CD4-positive, alpha-beta memory T cell (primary cell): Measurements from ENCODE around the gene FIG4. TPM values are rescaled to one million over a fixed set of nuclear protein-coding genes. Genes with fewer than 3 reads are reported as not detected.

Experiments used
- CTCF ChIA-PET: fragments of 350-600 bp; sonication (Branson Sonifier 250); formaldehyde crosslinking; loops from one replicate; lab custom pipeline; 2021; ENCODE audit warnings: inconsistent platforms; ENCODE audit not compliant: partially characterized antibody; lab: Charles Lee
- POLR2A ChIA-PET: fragments of 350-600 bp; sonication (Branson Sonifier 250); formaldehyde crosslinking; loops from one replicate; lab custom pipeline; 2021; ENCODE audit not compliant: partially characterized antibody; lab: Charles Lee
- DNase-seq, 5 donors: peaks; one replicate each; pipeline versions ENCODE4 v3.0.0 to v3.0.0-alpha.2; 2020 to 2022; ENCODE audit warnings: mixed read lengths in 1 of 5
- H3K27ac ChIP-seq: one replicate; pipeline ENCODE4 v1.7.0; 2013; ENCODE audit warnings: low read depth, low read length
- H3K27me3 ChIP-seq: 2 replicates; pipeline ENCODE4 v1.7.0; 2013; ENCODE audit warnings: mild to moderate bottlenecking, low read length, moderate library complexity; ENCODE audit not compliant: insufficient read depth
- H3K36me3 ChIP-seq: 2 replicates; pipeline ENCODE4 v1.7.0; 2013; ENCODE audit warnings: mild to moderate bottlenecking, low read length, moderate library complexity; ENCODE audit not compliant: insufficient read depth
- H3K4me1 ChIP-seq: 2 replicates; pipeline ENCODE4 v1.7.0; 2013; ENCODE audit warnings: mild to moderate bottlenecking, low read length, moderate library complexity; ENCODE audit not compliant: insufficient read depth
- H3K4me3 ChIP-seq, 2 donors: one replicate each; pipeline ENCODE4 v1.7.0; 2013; ENCODE audit warnings: low read length in 2 of 2, mild to moderate bottlenecking in 1 of 2
- H3K9me3 ChIP-seq, 2 donors: one replicate each; pipeline ENCODE4 v1.7.0; 2013; ENCODE audit warnings: low read length in 2 of 2, control low read depth in 1 of 2; ENCODE audit not compliant: control insufficient read depth in 1 of 2
- H3K27ac Mint-ChIP-seq, 7 donors: one replicate each; pipeline ENCODE4 v1.8.0; 2020 to 2021; ENCODE audit warnings: mixed read lengths in 7 of 7, mild to moderate bottlenecking in 6 of 7, inconsistent platforms in 3 of 7, moderate library complexity in 3 of 7
- H3K27me3 Mint-ChIP-seq, 2 donors: one replicate each; pipeline ENCODE4 v1.8.0; 2020 to 2021; ENCODE audit warnings: mixed read lengths in 2 of 2
- H3K36me3 Mint-ChIP-seq, 2 donors: one replicate each; pipeline ENCODE4 v1.8.0; 2020 to 2021; ENCODE audit warnings: mixed read lengths in 2 of 2, inconsistent platforms in 1 of 2, mild to moderate bottlenecking in 1 of 2
- H3K4me1 Mint-ChIP-seq, 4 donors: one replicate each; pipeline ENCODE4 v1.8.0; 2020 to 2021; ENCODE audit warnings: mixed read lengths in 4 of 4, mild to moderate bottlenecking in 1 of 4
- H3K4me3 Mint-ChIP-seq, 8 donors: one replicate each; pipeline ENCODE4 v1.8.0; 2020 to 2021; ENCODE audit warnings: mixed read lengths in 8 of 8, mild to moderate bottlenecking in 7 of 8, moderate library complexity in 6 of 8, inconsistent platforms in 3 of 8
- H3K9me3 Mint-ChIP-seq, 8 donors: one replicate each; pipeline ENCODE4 v1.8.0; 2020 to 2021; ENCODE audit warnings: mixed read lengths in 8 of 8, mild to moderate bottlenecking in 5 of 8, inconsistent platforms in 3 of 8, moderate library complexity in 1 of 8
- intact Hi-C: fragments of 100-400 bp; cut with micrococcal nuclease; formaldehyde crosslinking; loops from one replicate; pipeline ENCODE4 v1.15.1; 2023
- polyA plus RNA-seq, 2 donors: library from polyadenylated mRNA; unstranded; fragments of 300-500 nt; fragmentation: Illumina TruSeq; gene quantifications; one replicate each; pipeline ENCODE4 v1.2.3, GENCODE V29; 2021
- total RNA-seq, 2 experiments: library from RNA; stranded (reverse); gene quantifications; one replicate each; pipeline ENCODE4 v1.2.3, GENCODE V29; 2021

Gene FIG4
- total and polyA plus RNA-seq, 4 experiments from 2014 or later = 14.4 to 28.5 (median 15.6) TPM

DNA sequence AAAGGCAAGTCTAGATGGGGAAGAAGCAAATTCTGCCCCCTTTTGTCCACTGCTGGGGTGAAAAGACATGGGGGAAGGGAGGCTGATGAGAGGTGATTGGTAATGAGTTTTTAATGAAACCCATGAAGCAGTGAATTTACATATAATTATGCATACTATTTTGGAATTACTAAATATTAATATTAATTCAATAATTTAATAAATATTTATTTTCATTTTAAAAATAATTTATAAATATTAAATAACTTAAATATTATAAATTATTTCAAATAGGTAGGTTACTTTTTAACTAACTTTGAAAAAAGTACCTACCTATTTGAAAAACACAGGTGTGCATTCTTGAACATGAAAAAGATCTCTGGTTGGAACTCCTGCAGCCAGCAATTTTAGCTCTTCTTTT, 148.9 kb downstream of the FIG4 start:
- Mint-ChIP-seq H3K27ac (no peak overlapping the region), H3K4me3 (no peak overlapping the region), H3K36me3 (no peaks in the 10 kb centered on the region), H3K27me3 (no peaks in the 10 kb centered on the region), H3K4me1 (no peaks in the 10 kb centered on the region), H3K9me3 (no peaks in the 10 kb centered on the region)
- no peak for DNase-seq
- Histone ChIP-seq H3K36me3 (no peaks in the 10 kb centered on the region), H3K4me3 (no peak overlapping the region), H3K27ac (no peak overlapping the region), H3K27me3 (no peaks in the 10 kb centered on the region), H3K4me1 (no peaks in the 10 kb centered on the region), H3K9me3 (no peaks in the 10 kb centered on the region)
- CTCF ChIA-PET = interaction anchor here (1.2 kb wide), 1 partner anchor 200 kb away, joined by 3 read pairs; no protein-coding TSS in a partner anchor
- POLR2A ChIA-PET = no interaction called here
- intact Hi-C loops = no loop called here

DNA sequence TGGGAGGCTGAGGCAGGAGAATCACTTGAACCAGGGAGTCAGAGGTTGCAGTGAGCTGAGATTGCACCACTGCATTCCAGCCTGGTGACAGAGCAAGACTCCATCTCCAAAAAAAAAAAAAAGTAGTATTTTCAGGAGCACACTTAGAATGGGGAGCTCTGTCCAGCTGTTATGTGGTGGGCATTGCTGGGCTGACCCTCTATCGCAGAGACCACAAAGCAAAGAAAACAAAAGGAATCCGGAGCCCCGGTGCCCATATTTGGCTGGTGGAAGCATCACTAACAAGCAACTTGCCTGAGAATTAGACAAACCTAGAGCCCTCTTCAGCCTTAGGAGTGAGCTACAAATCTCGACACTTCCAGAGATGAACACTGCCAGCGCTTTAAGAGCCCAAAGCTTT, 149.7 kb downstream of the FIG4 start:
- Mint-ChIP-seq H3K36me3 (no peaks in the 10 kb centered on the region), H3K4me1 (no peaks in the 10 kb centered on the region), H3K4me3 (no peak overlapping the region), H3K9me3 (no peaks in the 10 kb centered on the region), H3K27me3 (no peaks in the 10 kb centered on the region), H3K27ac (no peak overlapping the region)
- Histone ChIP-seq H3K27ac (no peak overlapping the region), H3K9me3 (no peaks in the 10 kb centered on the region), H3K27me3 (no peaks in the 10 kb centered on the region), H3K4me1 (no peaks in the 10 kb centered on the region), H3K4me3 (no peak overlapping the region), H3K36me3 (no peaks in the 10 kb centered on the region)
- POLR2A ChIA-PET = no interaction called here
- no peak for DNase-seq
- CTCF ChIA-PET = interaction anchor here (1.2 kb wide), 1 partner anchor 199 kb away, joined by 3 read pairs; no protein-coding TSS in a partner anchor
- intact Hi-C loops = no loop called here

DNA sequence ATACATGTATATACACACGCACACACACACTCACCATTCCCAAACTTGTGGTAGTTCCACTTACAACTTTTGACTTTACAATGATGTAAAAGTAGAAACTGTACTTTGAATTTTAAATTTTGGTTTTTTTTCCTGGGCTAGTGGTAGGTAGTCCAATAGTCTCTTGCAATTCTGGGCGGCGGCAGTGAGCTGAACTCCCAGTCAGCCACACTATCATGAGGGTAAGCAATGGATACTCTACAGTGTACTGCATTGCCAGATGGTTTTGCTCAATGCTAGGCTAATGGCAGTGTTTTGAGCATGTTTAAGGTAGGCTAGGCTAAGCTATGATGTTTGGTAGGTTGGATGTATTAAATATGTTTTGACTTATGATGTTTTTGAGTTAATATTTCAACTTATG, 150.8 kb downstream of the FIG4 start:
- H3K27me3 ChIP-seq = no peaks in the 10 kb centered on the region
- H3K4me3 Mint-ChIP-seq = no peak overlapping the region
- H3K36me3 ChIP-seq = no peaks in the 10 kb centered on the region
- no peaks in the 10 kb centered on the region for H3K9me3 Mint-ChIP-seq
- H3K4me3 ChIP-seq = no peak overlapping the region
- intact Hi-C loops = no loop called here
- no peak for DNase-seq
- H3K4me1 Mint-ChIP-seq = no peaks in the 10 kb centered on the region
- H3K36me3 Mint-ChIP-seq = no peaks in the 10 kb centered on the region
- no peaks in the 10 kb centered on the region for H3K9me3 ChIP-seq
- no peak overlapping the region for H3K27ac ChIP-seq
- CTCF ChIA-PET = no interaction called here
- H3K27me3 Mint-ChIP-seq = no peaks in the 10 kb centered on the region
- H3K4me1 ChIP-seq = no peaks in the 10 kb centered on the region
- POLR2A ChIA-PET = no interaction called here
- no peak overlapping the region for H3K27ac Mint-ChIP-seq

DNA sequence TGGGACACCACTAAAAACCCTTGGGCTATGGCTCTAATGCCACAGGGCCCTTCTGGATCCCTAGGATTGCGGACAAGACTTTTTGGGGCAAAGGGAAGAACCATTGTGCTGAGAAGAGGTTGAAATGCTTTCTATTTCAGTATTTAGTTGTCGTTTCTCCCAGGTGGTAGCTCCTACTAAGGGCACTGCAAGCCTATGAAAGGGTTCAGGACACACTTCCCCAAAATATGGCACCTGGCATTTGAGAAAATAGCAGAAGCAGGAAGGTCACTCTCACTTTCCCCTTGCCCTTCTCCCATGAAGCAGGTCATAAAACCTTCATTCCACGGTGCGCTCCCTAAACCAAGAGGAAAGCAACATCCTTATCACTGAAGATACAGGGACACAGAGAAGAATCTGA, 161.6 kb downstream of the FIG4 start:
- no peaks in the 10 kb centered on the region for H3K4me1 ChIP-seq
- CTCF ChIA-PET = no interaction called here
- H3K27ac Mint-ChIP-seq = no peak overlapping the region
- no peak overlapping the region for H3K27ac ChIP-seq
- no peak overlapping the region for H3K4me3 Mint-ChIP-seq
- no peaks in the 10 kb centered on the region for H3K36me3 ChIP-seq
- POLR2A ChIA-PET = no interaction called here
- DNase-seq = no peak
- H3K27me3 Mint-ChIP-seq = no peaks in the 10 kb centered on the region
- H3K27me3 ChIP-seq = no peaks in the 10 kb centered on the region
- H3K9me3 Mint-ChIP-seq = peaks cover 0 to 7% (median 0%) of the 10 kb centered on the region in 8 donors
- intact Hi-C loops = no loop called here
- no peaks in the 10 kb centered on the region for H3K9me3 ChIP-seq
- H3K4me1 Mint-ChIP-seq = no peaks in the 10 kb centered on the region
- H3K36me3 Mint-ChIP-seq = no peaks in the 10 kb centered on the region
- H3K4me3 ChIP-seq = no peak overlapping the region

DNA sequence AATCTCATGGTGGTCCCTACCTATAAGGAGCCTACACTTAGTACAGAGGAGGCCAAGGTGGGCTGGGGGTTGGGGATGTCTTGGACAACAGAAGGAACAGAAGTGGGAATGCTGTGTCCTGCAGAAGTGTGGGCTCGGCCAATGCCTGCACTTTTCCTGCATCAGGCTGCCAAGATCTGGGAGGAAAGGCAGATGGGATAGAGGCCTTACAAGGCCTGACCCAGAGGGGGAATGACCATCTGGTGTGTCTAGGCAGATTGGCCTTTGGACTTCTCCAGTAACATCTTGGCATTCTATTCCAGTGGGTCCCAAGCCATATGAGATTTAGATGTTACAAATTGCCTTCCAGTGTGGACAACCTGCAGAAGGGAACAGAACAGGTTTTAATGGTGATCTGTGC, 162.3 kb downstream of the FIG4 start:
- ChIA-PET CTCF (no interaction called here), POLR2A (no interaction called here)
- no peak for DNase-seq
- intact Hi-C loops = no loop called here
- no peak overlapping the region for H3K4me3 ChIP-seq
- H3K4me1 ChIP-seq = no peaks in the 10 kb centered on the region
- Mint-ChIP-seq H3K4me3 (no peak overlapping the region), H3K9me3 (peaks cover 0 to 7% (median 0%) of the 10 kb centered on the region in 8 donors), H3K4me1 (no peaks in the 10 kb centered on the region), H3K27me3 (no peaks in the 10 kb centered on the region), H3K27ac (no peak overlapping the region), H3K36me3 (no peaks in the 10 kb centered on the region)
- H3K9me3 ChIP-seq = no peaks in the 10 kb centered on the region
- no peak overlapping the region for H3K27ac ChIP-seq
- H3K27me3 ChIP-seq = no peaks in the 10 kb centered on the region
- no peaks in the 10 kb centered on the region for H3K36me3 ChIP-seq

DNA sequence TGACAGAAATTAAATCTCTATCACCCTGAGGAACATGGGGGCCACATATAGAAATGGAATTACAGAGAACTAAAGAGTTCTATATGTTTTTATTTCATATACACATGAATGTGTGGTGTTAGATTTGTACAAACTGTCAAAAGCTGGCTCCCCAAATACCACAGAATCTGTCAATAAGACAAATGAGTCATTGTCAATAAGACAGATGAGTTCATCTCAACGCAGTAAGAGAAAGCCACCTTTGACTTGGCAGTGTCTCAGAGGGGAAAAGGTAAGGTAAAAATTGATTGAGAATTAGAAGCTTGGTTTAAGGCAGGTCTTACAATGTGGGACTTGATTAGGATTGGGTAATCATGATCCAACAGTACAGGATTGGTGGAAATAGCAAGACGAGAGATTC, 162.9 kb downstream of the FIG4 start:
- Mint-ChIP-seq H3K27me3 (peaks cover 0 to under 1% of the 10 kb centered on the region in 2 donors), H3K4me3 (no peak overlapping the region), H3K27ac (no peak overlapping the region), H3K4me1 (no peaks in the 10 kb centered on the region), H3K9me3 (peaks cover 0 to 6% (median 0%) of the 10 kb centered on the region in 8 donors), H3K36me3 (no peaks in the 10 kb centered on the region)
- Histone ChIP-seq H3K27me3 (no peaks in the 10 kb centered on the region), H3K4me3 (no peak overlapping the region), H3K4me1 (no peaks in the 10 kb centered on the region), H3K36me3 (no peaks in the 10 kb centered on the region), H3K9me3 (no peaks in the 10 kb centered on the region), H3K27ac (no peak overlapping the region)
- ChIA-PET POLR2A (no interaction called here), CTCF (no interaction called here)
- DNase-seq = no peak
- intact Hi-C loops = no loop called here

DNA sequence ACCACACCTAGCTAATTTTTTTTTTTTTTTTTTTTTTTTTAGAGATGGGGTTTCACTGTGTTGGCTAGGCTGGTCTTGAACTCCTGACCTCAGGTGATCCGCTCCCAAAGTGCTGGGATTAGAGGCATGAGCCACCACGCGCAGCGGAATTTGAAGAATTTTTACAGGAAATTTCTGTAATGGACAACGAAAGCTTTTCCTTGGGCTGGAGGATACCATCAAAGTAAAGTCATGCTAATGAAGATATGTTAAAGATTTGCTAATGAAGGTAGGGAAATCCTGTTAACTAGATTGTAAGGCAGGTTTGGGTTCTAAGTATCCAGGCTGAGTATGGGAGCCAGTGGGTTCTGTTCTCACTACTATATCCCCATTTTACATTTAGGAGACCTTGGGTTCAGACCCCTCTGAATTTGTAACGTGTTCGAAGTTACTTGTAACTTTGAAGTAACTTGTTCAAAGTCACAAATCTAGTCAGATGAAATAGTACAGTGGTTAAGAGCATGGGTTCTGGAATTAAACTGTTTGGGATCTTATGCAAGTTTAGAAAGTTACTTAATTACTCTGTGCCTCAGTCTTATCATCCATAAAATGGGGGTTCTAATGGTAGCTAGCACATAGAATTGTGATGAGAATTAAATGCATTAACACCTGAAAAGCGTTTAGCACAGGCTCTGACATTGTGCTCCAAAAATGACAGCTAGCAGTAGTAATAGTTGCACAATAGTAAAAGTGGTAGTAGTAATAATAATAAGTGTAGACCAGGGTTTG, 163.6 kb downstream of the FIG4 start:
- Mint-ChIP-seq H3K27ac (no peak overlapping the region), H3K36me3 (no peaks in the 10 kb centered on the region), H3K4me1 (no peaks in the 10 kb centered on the region), H3K27me3 (peaks cover 0 to 1% of the 10 kb centered on the region in 2 donors), H3K9me3 (peaks cover 0 to 5% (median 0%) of the 10 kb centered on the region in 8 donors), H3K4me3 (no peak overlapping the region)
- Histone ChIP-seq H3K27me3 (no peaks in the 10 kb centered on the region), H3K4me1 (no peaks in the 10 kb centered on the region), H3K36me3 (no peaks in the 10 kb centered on the region), H3K4me3 (no peak overlapping the region), H3K9me3 (no peaks in the 10 kb centered on the region), H3K27ac (no peak overlapping the region)
- intact Hi-C loops = no loop called here
- ChIA-PET CTCF (interaction anchor here (0.7 kb wide), 1 partner anchor 57 kb away, joined by 3 read pairs; no protein-coding TSS in a partner anchor), POLR2A (no interaction called here)
- no peak for DNase-seq
